Karpas-422 (cell line): Measurements from ENCODE around the gene RRP8. TPM values are rescaled to one million over a fixed set of nuclear protein-coding genes. Genes with fewer than 3 reads are reported as not detected.

Experiments
- DNase-seq: peaks from one replicate; pipeline ENCODE4 v3.0.0-alpha.2; 2015
- H2AFZ ChIP-seq: fragments of 200-600 bp; sonication (generic); 2 replicates; pipeline ENCODE4 v1.6.1; 2014; ENCODE audit warnings: antibody characterized with exemption, low read length, mixed read lengths
- H3K27ac ChIP-seq: fragments of 200-600 bp; sonication (generic); 2 replicates; pipeline ENCODE4 v1.5.1; 2014; ENCODE audit warnings: mild to moderate bottlenecking, low read length, moderate library complexity
- H3K27me3 ChIP-seq: fragments of 200-600 bp; sonication (generic); 2 replicates; pipeline ENCODE4 v1.6.1; 2014; ENCODE audit warnings: low read length, mixed read lengths
- H3K36me3 ChIP-seq: fragments of 200-600 bp; sonication (generic); 2 replicates; pipeline ENCODE4 v1.6.1; 2014; ENCODE audit warnings: low read length, mixed read lengths; ENCODE audit not compliant: insufficient read depth
- H3K4me1 ChIP-seq: fragments of 200-600 bp; sonication (generic); 2 replicates; pipeline ENCODE4 v1.6.1; 2014; ENCODE audit warnings: mild to moderate bottlenecking, low read length, mixed read lengths
- H3K4me2 ChIP-seq: fragments of 200-600 bp; sonication (generic); 2 replicates; pipeline ENCODE4 v1.6.1; 2014; ENCODE audit warnings: low read length, low read depth, mild to moderate bottlenecking; ENCODE audit not compliant: poor library complexity, severe bottlenecking
- H3K4me3 ChIP-seq: fragments of 200-600 bp; sonication (generic); 2 replicates; pipeline ENCODE4 v1.5.1; 2014; ENCODE audit warnings: mild to moderate bottlenecking, antibody characterized with exemption, low read length, mixed read lengths
- H3K79me2 ChIP-seq: fragments of 200-600 bp; sonication (generic); 2 replicates; pipeline ENCODE4 v1.6.1; 2014; ENCODE audit warnings: mild to moderate bottlenecking, low read length, mixed read lengths
- H3K9ac ChIP-seq: fragments of 200-600 bp; sonication (generic); 2 replicates; pipeline ENCODE4 v1.6.0; 2014; ENCODE audit warnings: low read length
- H3K9me2 ChIP-seq: fragments of 200-600 bp; sonication (generic), shearing (Covaris generic); replicated peaks from 2 replicates; pipeline ENCODE4 v1.6.0; 2014; ENCODE audit warnings: mild to moderate bottlenecking, low read length, moderate library complexity; ENCODE audit not compliant: insufficient read depth
- H3K9me3 ChIP-seq: fragments of 300-700, 200-600 bp; sonication (generic); 2 replicates; pipeline ENCODE4 v1.6.1; 2014; ENCODE audit warnings: low read length, mixed read lengths
- H4K20me1 ChIP-seq: fragments of 200-600 bp; sonication (generic); 2 replicates; pipeline ENCODE4 v1.6.1; 2014; ENCODE audit warnings: mild to moderate bottlenecking, antibody characterized with exemption, low read length, low read depth; ENCODE audit not compliant: insufficient read depth
- total RNA-seq: library from RNA; depleted of rRNA; stranded (reverse); fragments of >200 nt; shearing (Covaris generic); gene quantifications from 2 replicates; pipeline ENCODE4 v1.2.3, GENCODE V29; 2014; ENCODE audit warnings: low replicate concordance

The RRP8 gene
- total RNA-seq, 1 experiment from 2014 or later: 10.8 TPM

DNA sequence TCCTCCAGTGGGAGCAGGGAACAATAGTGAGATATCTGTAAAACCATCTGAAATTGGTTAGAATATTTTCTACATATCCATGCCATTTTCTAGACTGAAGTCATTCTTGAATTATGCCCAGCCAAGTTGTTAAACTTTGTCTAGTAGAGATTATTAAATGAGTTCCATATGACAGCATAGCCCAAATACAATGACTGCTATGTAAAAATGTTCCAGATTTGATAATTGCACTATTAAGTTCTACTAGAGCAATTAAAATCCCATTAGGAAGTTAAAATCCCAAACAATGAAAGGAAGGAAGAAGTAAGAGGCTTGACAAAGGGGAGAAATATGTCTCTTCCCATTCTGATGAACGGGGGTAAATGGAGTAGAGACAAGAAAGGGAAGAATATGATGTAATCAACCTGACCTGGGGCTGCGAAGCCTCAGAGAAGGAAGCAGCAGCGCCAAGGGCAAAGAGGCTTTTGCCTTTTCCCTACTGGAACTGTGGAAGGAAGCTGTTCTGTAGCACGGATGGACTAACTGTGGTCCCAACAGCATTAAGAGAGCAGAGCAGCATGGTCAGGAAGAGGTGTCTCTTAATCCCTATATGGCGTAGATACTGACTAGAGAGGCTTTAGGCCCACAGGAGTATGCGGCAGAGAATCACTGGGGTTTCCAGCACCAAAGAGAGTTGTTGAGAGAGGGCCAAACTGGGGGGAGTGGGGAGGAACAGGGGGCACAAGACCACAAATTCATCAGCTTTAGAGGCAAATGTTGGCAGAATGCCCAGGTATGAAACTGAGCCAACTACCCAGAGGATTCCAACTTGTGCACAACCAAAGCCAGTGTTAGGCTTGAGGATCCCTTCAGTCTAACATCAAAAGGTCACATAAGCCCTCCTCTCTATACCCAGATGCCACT, 26.7 kb downstream of the RRP8 start:
- H3K27ac ChIP-seq: no peak overlapping the region

DNA sequence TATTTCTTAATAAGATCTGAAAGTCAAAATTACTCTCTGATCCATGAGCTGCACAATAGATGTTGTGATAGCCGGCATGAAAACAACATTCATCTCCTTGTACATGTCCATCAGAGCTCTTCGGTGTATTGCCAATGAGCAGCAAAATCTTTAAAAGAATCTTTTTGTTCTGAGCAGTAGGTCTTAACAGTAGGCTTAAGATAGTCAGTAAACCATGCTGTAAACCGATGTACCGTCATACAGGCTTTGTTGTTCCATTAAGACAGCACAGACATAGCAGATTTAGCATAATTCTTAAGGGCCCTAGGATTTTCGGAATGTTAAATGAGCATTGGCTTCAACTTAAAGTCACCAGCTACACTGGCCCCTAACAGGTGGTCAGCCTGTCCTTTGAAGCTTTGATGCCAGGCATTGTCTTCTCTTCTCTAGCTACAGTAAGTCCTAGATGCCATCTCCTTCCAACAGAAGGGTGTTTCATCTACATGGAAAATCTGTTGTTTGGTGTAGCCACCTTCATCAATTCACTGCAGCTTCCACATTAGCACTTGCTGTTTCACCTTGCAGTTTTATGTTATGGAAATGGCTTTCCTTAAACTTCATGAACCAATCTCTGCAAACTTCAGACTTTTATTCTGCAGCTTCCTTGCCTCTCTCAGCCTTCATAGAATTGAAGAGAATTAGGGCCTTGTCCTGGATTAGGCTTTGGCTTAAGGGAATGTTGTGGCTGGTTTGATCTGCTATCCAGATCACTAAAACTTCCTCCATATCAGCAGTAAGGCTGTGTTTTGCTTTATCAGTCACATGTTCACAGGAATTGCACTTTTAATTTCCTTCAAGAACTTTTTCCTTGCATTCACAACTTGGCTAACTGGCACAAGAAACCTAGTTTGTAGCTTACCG, 28.4 kb downstream of the RRP8 start:
- Histone ChIP-seq H2AFZ (no peak overlapping the region), H3K36me3 (no peaks in the 10 kb centered on the region), H3K4me2 (no peak overlapping the region), H3K9me2 (no peaks in the 10 kb centered on the region), H3K9ac (no peak overlapping the region), H3K4me3 (no peak overlapping the region), H4K20me1 (no peaks in the 10 kb centered on the region), H3K4me1 (no peaks in the 10 kb centered on the region), H3K79me2 (0 out of 2 replicates have a peak, but pooled peaks cover 3% of the 10 kb centered on the region), H3K27ac (no peak overlapping the region), H3K9me3 (no peaks in the 10 kb centered on the region), H3K27me3 (no peaks in the 10 kb centered on the region)
- DNase-seq: no peak

More for the DNA sequence above, 26.7 kb downstream of the RRP8 start:
- H2AFZ ChIP-seq: no peak overlapping the region
- H3K36me3 ChIP-seq: no peaks in the 10 kb centered on the region
- H3K27me3 ChIP-seq: no peaks in the 10 kb centered on the region
- no peak overlapping the region for H3K4me3 ChIP-seq
- H4K20me1 ChIP-seq: no peaks in the 10 kb centered on the region
- no peak overlapping the region for H3K9ac ChIP-seq
- H3K4me2 ChIP-seq: no peak overlapping the region
- no peak for DNase-seq
- no peaks in the 10 kb centered on the region for H3K9me3 ChIP-seq
- peaks cover 8% of the 10 kb centered on the region; the same call in 1 of the 2 replicates for H3K79me2 ChIP-seq
- no peaks in the 10 kb centered on the region for H3K9me2 ChIP-seq
- no peaks in the 10 kb centered on the region for H3K4me1 ChIP-seq

DNA sequence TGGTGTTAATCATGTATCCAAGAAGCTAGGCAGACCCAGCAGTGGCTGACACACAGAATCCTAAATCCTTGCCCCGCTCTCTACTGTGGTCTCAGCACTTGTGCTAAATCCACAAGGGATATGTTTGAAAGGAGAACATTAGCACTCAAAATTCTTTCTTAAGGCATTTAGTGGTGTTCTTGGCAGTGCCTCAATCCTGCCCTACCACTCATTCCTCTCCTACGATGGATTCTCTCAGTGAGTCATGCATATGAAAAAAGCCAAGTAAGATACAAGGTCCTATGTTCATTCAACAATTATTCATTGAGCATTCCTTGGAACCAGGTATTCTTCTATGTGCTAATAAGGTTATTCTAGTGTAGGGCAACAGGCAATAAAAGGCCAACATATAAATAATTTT, 31.2 kb downstream of the RRP8 start:
- Histone ChIP-seq H4K20me1 (no peaks in the 10 kb centered on the region), H3K27me3 (no peaks in the 10 kb centered on the region), H3K79me2 (0 out of 2 replicates have a peak, but pooled peaks cover 3% of the 10 kb centered on the region), H3K36me3 (no peaks in the 10 kb centered on the region), H3K4me3 (no peak overlapping the region), H3K27ac (no peak overlapping the region), H3K9me3 (no peaks in the 10 kb centered on the region), H2AFZ (no peak overlapping the region), H3K4me1 (no peaks in the 10 kb centered on the region), H3K9me2 (no peaks in the 10 kb centered on the region), H3K4me2 (no peak overlapping the region), H3K9ac (no peak overlapping the region)
- no peak for DNase-seq

DNA sequence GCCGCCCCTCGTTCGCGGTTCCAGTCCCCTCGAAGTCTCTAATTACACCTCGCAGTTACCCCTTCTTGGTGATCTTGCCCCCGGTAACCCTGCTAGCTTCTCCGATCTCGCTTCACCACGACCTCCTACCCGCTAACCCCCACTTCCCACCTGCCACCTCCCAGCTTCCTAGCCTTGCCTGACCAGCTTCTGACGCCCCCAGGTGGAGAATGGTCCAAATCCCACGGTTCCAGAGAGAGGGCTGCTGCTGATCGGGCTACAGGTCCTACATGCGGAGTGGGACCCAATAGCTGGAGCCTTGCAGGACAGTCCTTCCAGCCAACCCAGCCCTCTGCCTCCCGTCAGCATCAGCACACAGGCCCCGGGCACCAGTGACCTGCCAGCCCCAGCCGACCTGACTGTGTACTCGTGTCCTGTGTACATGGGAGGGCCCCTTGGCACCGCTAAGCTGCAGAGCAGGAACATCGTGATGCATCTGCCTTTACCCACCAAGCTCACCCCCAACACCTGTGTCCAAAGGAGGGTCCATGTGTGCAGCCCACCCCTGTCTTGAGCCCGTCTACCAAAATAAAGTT, 31.9 kb downstream of the RRP8 start:
- no peaks in the 10 kb centered on the region for H3K4me1 ChIP-seq
- no peak overlapping the region for H3K27ac ChIP-seq
- no peaks in the 10 kb centered on the region for H3K27me3 ChIP-seq
- no peak for DNase-seq
- no peak overlapping the region for H3K9ac ChIP-seq
- no peaks in the 10 kb centered on the region for H3K9me3 ChIP-seq
- H3K79me2 ChIP-seq: 0 out of 2 replicates have a peak, but pooled peaks cover 3% of the 10 kb centered on the region
- H3K4me2 ChIP-seq: no peak overlapping the region
- H4K20me1 ChIP-seq: no peaks in the 10 kb centered on the region
- no peak overlapping the region for H2AFZ ChIP-seq
- no peaks in the 10 kb centered on the region for H3K9me2 ChIP-seq
- H3K36me3 ChIP-seq: no peaks in the 10 kb centered on the region
- H3K4me3 ChIP-seq: no peak overlapping the region

DNA sequence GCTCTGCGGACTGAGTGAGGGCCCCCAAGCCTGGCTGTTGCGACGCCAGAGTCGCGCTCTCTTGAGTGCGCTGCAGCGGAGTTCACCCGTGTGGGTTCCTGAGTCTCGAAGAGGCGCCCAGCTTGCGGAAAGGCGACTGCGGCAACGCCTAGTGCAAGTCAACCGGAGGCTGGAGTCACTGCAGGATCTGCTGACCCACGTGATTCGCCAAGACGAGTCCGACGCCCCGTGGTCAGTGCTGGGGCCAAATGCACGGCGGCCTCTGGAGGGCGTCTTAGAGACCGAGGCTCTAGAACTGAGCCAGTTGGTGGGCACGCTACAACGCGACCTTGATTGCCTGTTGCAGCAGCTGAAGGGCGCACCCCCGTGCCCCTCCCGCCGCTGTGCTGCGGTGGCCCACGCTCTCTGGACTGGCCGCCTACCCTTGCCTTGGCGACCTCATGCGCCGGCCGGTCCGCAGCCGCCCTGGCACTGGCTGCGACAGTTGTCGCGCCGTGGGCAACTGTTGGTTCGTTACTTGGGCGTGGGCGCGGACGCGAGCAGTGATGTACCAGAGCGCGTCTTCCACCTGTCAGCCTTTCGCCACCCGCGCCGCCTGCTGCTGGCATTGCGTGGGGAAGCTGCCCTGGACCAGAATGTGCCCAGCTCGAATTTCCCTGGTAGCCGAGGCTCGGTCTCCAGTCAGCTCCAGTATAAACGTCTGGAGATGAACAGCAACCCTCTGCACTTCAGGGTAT, 32.6 kb downstream of the RRP8 start:
- Histone ChIP-seq H3K27me3 (no peaks in the 10 kb centered on the region), H3K9me2 (no peaks in the 10 kb centered on the region), H3K27ac (no peak overlapping the region), H3K4me3 (no peak overlapping the region), H3K79me2 (no peaks in the 10 kb centered on the region), H4K20me1 (no peaks in the 10 kb centered on the region), H3K36me3 (no peaks in the 10 kb centered on the region), H3K9ac (no peak overlapping the region), H3K9me3 (no peaks in the 10 kb centered on the region), H3K4me2 (no peak overlapping the region), H3K4me1 (no peaks in the 10 kb centered on the region), H2AFZ (no peak overlapping the region)
- DNase-seq: no peak

DNA sequence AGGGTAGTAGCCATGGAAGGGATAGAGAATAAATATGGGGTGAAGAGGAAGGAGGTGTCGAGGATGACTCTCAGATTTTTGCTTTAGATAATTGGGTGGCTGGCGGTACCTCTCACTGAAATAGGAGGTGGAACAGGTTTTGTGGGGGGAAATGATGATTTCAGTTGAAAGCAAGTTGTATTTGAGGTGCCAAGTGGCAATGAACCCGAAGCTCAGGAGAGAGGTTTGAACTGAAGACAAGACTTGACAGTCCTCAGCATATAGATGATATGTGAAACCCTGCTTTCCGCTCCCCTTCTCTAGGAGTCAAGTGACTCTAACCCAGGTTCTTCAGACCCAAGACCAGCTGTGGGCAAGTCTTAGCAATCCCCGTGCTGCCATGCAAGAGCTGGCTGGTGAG, 33.7 kb downstream of the RRP8 start:
- no peak for DNase-seq
- no peak overlapping the region for H3K4me3 ChIP-seq
- no peak overlapping the region for H3K9ac ChIP-seq
- H3K9me3 ChIP-seq: no peaks in the 10 kb centered on the region
- no peaks in the 10 kb centered on the region for H3K27me3 ChIP-seq
- H3K4me2 ChIP-seq: no peak overlapping the region
- no peak overlapping the region for H3K27ac ChIP-seq
- no peaks in the 10 kb centered on the region for H3K79me2 ChIP-seq
- H2AFZ ChIP-seq: no peak overlapping the region
- H4K20me1 ChIP-seq: no peaks in the 10 kb centered on the region
- H3K36me3 ChIP-seq: no peaks in the 10 kb centered on the region
- H3K9me2 ChIP-seq: no peaks in the 10 kb centered on the region
- no peaks in the 10 kb centered on the region for H3K4me1 ChIP-seq

DNA sequence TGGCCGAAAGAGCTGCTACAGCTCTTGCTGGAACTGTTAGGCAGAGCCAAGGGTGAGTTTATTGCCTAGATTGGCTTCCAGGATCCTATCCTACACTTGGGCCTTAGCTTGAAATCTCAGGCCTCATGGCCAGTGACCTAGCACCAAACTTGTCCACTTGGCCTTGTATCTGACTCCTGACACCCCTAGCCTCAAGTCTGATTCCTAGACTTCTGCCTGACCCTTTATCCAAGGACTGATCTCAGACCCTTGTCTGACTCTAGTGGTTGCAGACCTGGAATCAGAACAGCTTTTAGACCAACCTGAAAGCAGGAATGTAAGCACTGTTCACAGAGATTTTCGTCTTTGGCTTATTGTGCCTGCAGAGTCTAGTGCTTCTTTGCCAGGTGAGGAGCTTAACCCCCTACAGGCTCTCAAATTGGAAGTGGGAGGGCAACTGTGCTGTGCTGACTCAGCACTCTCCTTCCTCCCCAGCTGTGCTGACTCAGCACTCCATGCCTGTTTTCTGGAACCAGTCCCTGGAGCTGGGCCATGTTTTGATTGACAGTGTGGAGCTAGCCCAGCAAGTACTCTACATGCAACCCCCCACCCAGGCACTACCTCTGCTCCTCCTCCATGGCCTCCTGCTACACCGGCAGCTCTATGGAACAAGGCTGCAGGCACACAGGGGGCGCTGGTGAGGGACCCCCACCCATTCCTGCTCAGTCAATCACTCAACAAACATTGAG, 35.1 kb downstream of the RRP8 start:
- Histone ChIP-seq H2AFZ (no peak overlapping the region), H3K36me3 (no peaks in the 10 kb centered on the region), H4K20me1 (no peaks in the 10 kb centered on the region), H3K9ac (no peak overlapping the region), H3K27ac (no peak overlapping the region), H3K9me2 (no peaks in the 10 kb centered on the region), H3K79me2 (no peaks in the 10 kb centered on the region), H3K4me2 (no peak overlapping the region), H3K9me3 (no peaks in the 10 kb centered on the region), H3K4me3 (no peak overlapping the region), H3K4me1 (no peaks in the 10 kb centered on the region), H3K27me3 (no peaks in the 10 kb centered on the region)
- no peak for DNase-seq
